Measurements from ENCODE around the gene SLC25A25. TPM values are rescaled to one million over a fixed set of nuclear protein-coding genes. Genes with fewer than 3 reads are reported as not detected.

SLC25A25 gene
- polyA plus RNA-seq, 3 donors from 2014 or later = 2.8 to 8.8 (median 4.9) TPM

DNA sequence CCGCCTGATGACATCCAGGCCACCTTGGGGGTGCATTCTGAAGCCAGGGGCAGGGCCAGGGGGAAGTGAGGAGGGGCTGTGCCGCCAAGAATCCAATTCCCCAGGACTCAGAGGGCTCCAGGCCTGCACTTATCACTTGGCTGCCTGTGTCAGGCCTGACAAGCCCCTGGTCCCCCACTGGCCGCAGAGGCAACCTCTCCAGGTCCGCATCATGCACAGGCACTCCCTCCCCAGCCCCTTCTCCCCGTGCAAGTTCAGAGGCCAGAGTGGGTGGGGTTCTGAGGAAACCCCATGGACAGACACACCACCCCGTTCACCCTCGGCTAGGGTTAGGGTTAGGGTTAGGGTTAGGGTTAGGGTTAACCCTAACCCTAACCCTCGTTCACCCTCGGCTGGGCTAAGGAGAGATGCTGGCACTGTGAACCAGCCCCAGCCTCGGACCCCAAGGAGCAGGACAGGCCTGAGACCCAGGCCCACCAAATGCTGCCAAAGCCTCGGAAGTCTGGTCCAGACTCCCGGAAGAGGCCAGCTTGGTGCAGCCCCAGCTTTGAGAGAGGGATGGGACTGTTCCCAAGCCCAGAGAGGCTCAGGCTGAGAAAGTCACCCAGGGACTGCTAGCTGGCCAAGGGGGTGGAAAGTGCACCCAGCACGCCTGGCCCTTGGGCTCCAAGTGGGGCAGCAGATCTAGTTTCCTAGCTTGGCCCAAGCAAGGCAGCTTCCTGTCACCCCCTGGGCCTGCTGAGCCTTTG lies 86.1 kb downstream of the SLC25A25 start:
- Mint-ChIP-seq H3K36me3 (no peaks in the 10 kb centered on the region), H3K4me1 (peaks cover 1 to 2% of the 10 kb centered on the region in 2 donors), H3K27me3 (ENCODE audit: low read depth in 3 of 3) (peaks cover 0 to 4% (median 0%) of the 10 kb centered on the region in 3 donors), H3K27ac (no peak overlapping the region), H3K4me3 (no peak overlapping the region), H3K9me3 (no peaks in the 10 kb centered on the region)
- DNase-seq = no peak

DNA sequence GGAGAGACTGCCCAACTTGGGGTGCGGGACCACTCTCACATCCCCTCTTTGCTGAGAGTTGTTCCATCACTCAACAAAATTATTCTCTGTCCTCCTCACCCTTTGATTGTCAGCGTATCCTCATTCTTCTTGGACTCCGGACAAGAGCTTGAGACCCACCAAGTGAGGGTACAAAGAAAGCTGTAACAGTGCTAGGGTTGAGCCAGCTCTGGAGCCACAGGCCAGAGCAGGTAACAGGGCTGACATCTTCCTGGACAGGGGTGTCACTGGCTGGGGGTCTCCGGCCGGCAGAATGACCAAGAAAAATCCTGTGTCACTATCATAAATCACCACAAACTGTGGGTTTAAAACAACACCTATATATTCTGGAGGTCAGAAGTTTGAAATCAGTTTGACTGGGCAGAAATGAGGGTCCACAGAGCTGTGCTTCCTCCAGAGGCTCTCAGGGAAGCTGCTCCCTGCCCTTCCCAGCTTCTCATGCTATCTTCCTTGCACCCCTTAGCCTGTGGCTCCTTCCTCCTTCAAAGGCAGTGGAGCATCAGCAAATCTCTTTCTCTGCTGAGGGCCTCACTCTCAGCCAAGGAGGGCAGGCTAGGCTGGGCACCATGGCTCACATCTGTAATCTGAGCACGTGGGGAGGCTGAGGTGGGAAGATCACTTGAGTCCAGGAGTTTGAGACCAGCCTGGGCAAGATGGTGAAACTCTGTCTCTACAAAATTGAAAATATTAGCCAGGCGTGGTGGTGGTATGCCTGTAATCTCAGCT lies 87.9 kb downstream of the SLC25A25 start:
- no peaks in the 10 kb centered on the region for H3K36me3 Mint-ChIP-seq
- no peaks in the 10 kb centered on the region for H3K9me3 Mint-ChIP-seq
- peaks cover 9% of the 10 kb centered on the region in 2 donors for H3K4me1 Mint-ChIP-seq
- no peak for DNase-seq
- H3K27ac Mint-ChIP-seq = peak overlapping the region in 2 of 6 donors; percentile 3 to 55
- peaks cover 0 to 1% (median 0%) of the 10 kb centered on the region in 3 donors for H3K27me3 Mint-ChIP-seq (ENCODE audit: low read depth in 3 of 3)
- no peak overlapping the region for H3K4me3 Mint-ChIP-seq

Other genes starting within 250 kb of the SLC25A25 start
- 10 to 100 TPM in 1 of 3 donors, 1 to 10 TPM in 2; 7.2 to 12.1 (median 8.6) TPM for gene ENG, start 213.6 kb upstream of the SLC25A25 start, polyA plus RNA-seq
- 1 to 10 TPM in 1 of 3 donors, under 1 TPM in 1, not detected in 1; 0.12 to 1.0 TPM for gene AK1, start 190.6 kb upstream of the SLC25A25 start, polyA plus RNA-seq
- gene ST6GALNAC6, start 168.6 kb upstream of the SLC25A25 start, polyA plus RNA-seq = 10 to 100 TPM; 84.0 to 97.8 (median 94.1) TPM
- 10 to 100 TPM in 1 of 3 donors, 1 to 10 TPM in 2; 8.7 to 20.1 (median 9.1) TPM for gene ST6GALNAC4, start 151.2 kb upstream of the SLC25A25 start, polyA plus RNA-seq
- gene PIP5KL1, start 137.5 kb upstream of the SLC25A25 start, polyA plus RNA-seq = under 1 TPM in 2 of 3 donors, not detected in 1; 0.14 to 0.18 TPM
- 10 to 100 TPM; 48.0 to 79.7 (median 59.8) TPM for gene DPM2, start 130.4 kb upstream of the SLC25A25 start, polyA plus RNA-seq
- 10 to 100 TPM in 2 of 3 donors, 1 to 10 TPM in 1; 7.6 to 19.6 (median 14.7) TPM for gene EEIG1, start 87.2 kb upstream of the SLC25A25 start, polyA plus RNA-seq
- gene NAIF1, start 912 bp upstream of the SLC25A25 start, polyA plus RNA-seq = 10 to 100 TPM in 2 of 3 donors, 1 to 10 TPM in 1; 5.1 to 17.2 (median 10.5) TPM
- gene PTGES2, start 59.5 kb downstream of the SLC25A25 start, polyA plus RNA-seq = 10 to 100 TPM; 31.4 to 60.9 (median 56.6) TPM
- under 1 TPM in 2 of 3 donors, not detected in 1; 0.44 to 0.66 TPM for gene LCN2, start 81.2 kb downstream of the SLC25A25 start, polyA plus RNA-seq
- gene BBLN, start 92.0 kb downstream of the SLC25A25 start, polyA plus RNA-seq = 100 to 1,000 TPM; 115 to 194 (median 182) TPM
- gene CIZ1, start 123.3 kb downstream of the SLC25A25 start, polyA plus RNA-seq = 10 to 100 TPM in 1 of 3 donors, 1 to 10 TPM in 2; 4.4 to 36.4 (median 9.1) TPM
- gene DNM1, start 135.1 kb downstream of the SLC25A25 start, polyA plus RNA-seq = under 1 TPM in 2 of 3 donors, not detected in 1; 0.32 to 0.47 TPM
- 10 to 100 TPM in 1 of 3 donors, 1 to 10 TPM in 2; 4.3 to 11.7 (median 4.9) TPM for gene GOLGA2, start 207.8 kb downstream of the SLC25A25 start, polyA plus RNA-seq
- gene SWI5, start 208.0 kb downstream of the SLC25A25 start, polyA plus RNA-seq = 10 to 100 TPM; 20.9 to 23.3 (median 21.5) TPM